ENCODE data around the gene FBXL7. TPM values are rescaled to one million over a fixed set of nuclear protein-coding genes. Genes with fewer than 3 reads are reported as not detected.

FBXL7 gene
- total RNA-seq, 4 donors from 2014 or later: 6.5 to 37.0 (median 19.7) TPM

DNA sequence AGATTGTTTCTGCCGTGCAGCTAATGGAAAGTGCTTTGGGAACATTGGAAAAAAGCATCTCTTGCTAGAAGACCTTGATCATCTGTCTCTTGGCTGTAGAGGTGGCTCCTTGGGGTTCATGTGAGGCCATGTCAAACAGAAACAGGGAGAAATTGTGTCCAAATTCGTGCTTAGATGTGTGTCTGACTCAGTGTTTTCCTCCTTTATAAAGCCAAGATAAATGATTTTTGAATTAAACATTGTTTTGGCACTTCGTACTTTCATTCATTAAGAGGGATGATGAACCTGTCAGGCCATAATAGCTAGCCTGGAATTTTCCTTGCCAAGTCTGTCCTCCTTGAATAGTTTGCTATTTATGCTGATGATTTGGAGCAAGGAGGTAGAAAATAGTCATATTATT lies 143.8 kb downstream of the FBXL7 start:
- no peak overlapping the region for H3K4me3 ChIP-seq
- TF ChIP-seq, protein P1, sequence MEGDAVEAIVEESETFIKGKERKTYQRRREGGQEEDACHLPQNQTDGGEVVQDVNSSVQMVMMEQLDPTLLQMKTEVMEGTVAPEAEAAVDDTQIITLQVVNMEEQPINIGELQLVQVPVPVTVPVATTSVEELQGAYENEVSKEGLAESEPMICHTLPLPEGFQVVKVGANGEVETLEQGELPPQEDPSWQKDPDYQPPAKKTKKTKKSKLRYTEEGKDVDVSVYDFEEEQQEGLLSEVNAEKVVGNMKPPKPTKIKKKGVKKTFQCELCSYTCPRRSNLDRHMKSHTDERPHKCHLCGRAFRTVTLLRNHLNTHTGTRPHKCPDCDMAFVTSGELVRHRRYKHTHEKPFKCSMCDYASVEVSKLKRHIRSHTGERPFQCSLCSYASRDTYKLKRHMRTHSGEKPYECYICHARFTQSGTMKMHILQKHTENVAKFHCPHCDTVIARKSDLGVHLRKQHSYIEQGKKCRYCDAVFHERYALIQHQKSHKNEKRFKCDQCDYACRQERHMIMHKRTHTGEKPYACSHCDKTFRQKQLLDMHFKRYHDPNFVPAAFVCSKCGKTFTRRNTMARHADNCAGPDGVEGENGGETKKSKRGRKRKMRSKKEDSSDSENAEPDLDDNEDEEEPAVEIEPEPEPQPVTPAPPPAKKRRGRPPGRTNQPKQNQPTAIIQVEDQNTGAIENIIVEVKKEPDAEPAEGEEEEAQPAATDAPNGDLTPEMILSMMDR (IDR thresholded peaks at IDR 0.05): no peak
- TF ChIP-seq POLR2A (IDR thresholded peaks at IDR 0.05): no peak
- H3K27me3 ChIP-seq: no peaks in the 10 kb centered on the region
- H3K9me3 ChIP-seq: no peaks in the 10 kb centered on the region
- H3K27ac ChIP-seq: peak overlapping the region; percentile 44 to 47
- DNase-seq: no peak
- intact Hi-C loops (cut with DNase I; ENCODE audit: low total_unique reads): no loop called here
- no peaks in the 10 kb centered on the region for H3K36me3 ChIP-seq
- H3K4me1 ChIP-seq: peaks cover 5 to 8% of the 10 kb centered on the region in 2 donors

DNA sequence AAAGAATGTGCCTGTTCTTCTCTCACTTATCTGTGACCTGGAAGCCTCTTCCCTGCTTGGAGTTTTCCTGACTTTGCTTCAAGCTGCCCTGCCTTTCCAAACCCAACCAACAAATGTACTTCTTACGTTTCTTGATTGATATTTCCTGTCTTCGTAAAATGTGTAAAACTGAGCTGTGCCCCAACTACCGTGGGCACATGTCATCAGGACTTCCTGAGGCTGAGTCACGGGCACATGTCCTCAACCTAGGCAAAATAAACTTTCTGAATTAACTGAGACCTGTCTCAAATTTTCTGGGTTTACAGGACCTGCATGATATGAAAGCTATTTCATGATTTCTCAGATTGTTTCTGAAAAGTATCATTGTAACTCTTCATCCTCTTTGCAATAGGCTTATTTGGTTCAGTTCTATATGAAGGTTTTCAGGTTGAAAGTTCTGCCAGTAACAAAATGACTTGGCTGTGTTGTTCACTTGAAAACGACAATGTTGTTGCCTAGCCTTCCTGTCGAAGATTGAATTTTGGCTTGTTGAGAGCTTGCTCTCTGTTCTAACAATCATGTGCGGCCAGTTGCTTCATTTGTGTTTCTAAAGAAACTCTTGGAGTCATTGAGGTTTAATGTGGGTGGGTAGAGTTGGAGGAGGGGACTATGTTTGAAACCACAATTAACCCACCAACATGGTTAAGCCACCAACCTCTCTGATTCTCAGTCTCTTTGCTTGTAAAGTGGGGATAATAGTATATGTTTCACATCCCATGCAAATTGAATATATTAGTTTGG lies 145.6 kb downstream of the FBXL7 start:
- TF ChIP-seq POLR2A (IDR thresholded peaks at IDR 0.05): no peak
- TF ChIP-seq, protein P1 (IDR thresholded peaks at IDR 0.05): no peak
- no peaks in the 10 kb centered on the region for H3K9me3 ChIP-seq
- H3K27me3 ChIP-seq: no peaks in the 10 kb centered on the region
- no peaks in the 10 kb centered on the region for H3K36me3 ChIP-seq
- H3K4me1 ChIP-seq: peaks cover 5 to 8% of the 10 kb centered on the region in 2 donors
- intact Hi-C loops (cut with DNase I; ENCODE audit: low total_unique reads): no loop called here
- no peak for DNase-seq
- H3K27ac ChIP-seq: peak overlapping the region; percentile 28 to 44
- H3K4me3 ChIP-seq: no peak overlapping the region

- Histone ChIP-seq H3K27me3 (no peaks in the 10 kb centered on the region), H3K36me3 (no peaks in the 10 kb centered on the region), H3K4me3 (no peak overlapping the region), H3K9me3 (no peaks in the 10 kb centered on the region), H3K4me1 (peaks cover 5 to 8% of the 10 kb centered on the region in 2 donors), H3K27ac (peak overlapping the region; percentile 11 to 44)
- intact Hi-C loops (cut with DNase I; ENCODE audit: low total_unique reads): no loop called here
- TF ChIP-seq, protein P1 (IDR thresholded peaks at IDR 0.05): no peak
- TF ChIP-seq POLR2A (IDR thresholded peaks at IDR 0.05): no peak
- no peak for DNase-seq
Measured at GRCh38 chr5:15646371-15646770, 146.4 kb downstream of the FBXL7 start.

DNA sequence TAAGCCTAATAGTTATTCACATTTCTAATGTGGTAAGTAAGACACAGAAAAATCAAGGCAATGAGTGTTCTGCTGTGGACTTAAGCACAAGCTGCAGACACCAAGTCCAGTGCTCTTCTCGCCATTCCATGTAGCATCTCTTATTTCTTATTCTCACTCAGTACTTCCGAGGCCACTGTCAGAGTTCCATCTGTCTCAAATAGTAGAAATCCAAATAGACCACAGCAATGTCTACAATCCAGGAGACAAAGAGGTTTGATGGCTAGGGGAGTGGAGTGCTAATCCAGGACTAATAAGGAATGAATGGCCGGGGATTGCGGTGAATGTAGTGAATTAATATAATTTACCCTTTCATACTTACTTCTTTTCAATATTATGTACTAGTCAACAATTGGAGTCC lies 147.3 kb downstream of the FBXL7 start:
- H3K9me3 ChIP-seq: no peaks in the 10 kb centered on the region
- no peaks in the 10 kb centered on the region for H3K27me3 ChIP-seq
- no peak overlapping the region for H3K4me3 ChIP-seq
- H3K4me1 ChIP-seq: peaks cover 5 to 8% of the 10 kb centered on the region in 2 donors
- H3K27ac ChIP-seq: no peak overlapping the region
- DNase-seq: no peak
- TF ChIP-seq, protein P1 (IDR thresholded peaks at IDR 0.05): no peak
- H3K36me3 ChIP-seq: no peaks in the 10 kb centered on the region
- intact Hi-C loops (cut with DNase I; ENCODE audit: low total_unique reads): no loop called here

- TF ChIP-seq, protein P1 (IDR thresholded peaks at IDR 0.05): no peak
- TF ChIP-seq POLR2A (IDR thresholded peaks at IDR 0.05): no peak
- intact Hi-C loops (cut with DNase I; ENCODE audit: low total_unique reads): no loop called here
- no peaks in the 10 kb centered on the region for H3K9me3 ChIP-seq
- no peaks in the 10 kb centered on the region for H3K4me1 ChIP-seq
- no peaks in the 10 kb centered on the region for H3K36me3 ChIP-seq
- H3K27ac ChIP-seq: no peak overlapping the region
- DNase-seq: no peak
- H3K27me3 ChIP-seq: no peaks in the 10 kb centered on the region
- H3K4me3 ChIP-seq: no peak overlapping the region
Measured at GRCh38 chr5:15650266-15650665, 150.3 kb downstream of the FBXL7 start.
